ENCODE results near the gene AGO4.

GRCh38 chr1:35797380-35797779 is 10.4 kb upstream of the AGO4 start:
- TF ChIP-seq, protein P1, sequence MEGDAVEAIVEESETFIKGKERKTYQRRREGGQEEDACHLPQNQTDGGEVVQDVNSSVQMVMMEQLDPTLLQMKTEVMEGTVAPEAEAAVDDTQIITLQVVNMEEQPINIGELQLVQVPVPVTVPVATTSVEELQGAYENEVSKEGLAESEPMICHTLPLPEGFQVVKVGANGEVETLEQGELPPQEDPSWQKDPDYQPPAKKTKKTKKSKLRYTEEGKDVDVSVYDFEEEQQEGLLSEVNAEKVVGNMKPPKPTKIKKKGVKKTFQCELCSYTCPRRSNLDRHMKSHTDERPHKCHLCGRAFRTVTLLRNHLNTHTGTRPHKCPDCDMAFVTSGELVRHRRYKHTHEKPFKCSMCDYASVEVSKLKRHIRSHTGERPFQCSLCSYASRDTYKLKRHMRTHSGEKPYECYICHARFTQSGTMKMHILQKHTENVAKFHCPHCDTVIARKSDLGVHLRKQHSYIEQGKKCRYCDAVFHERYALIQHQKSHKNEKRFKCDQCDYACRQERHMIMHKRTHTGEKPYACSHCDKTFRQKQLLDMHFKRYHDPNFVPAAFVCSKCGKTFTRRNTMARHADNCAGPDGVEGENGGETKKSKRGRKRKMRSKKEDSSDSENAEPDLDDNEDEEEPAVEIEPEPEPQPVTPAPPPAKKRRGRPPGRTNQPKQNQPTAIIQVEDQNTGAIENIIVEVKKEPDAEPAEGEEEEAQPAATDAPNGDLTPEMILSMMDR (IDR thresholded peaks at IDR 0.05), result no peak
- TF ChIP-seq POLR2AphosphoS2 (conservative IDR thresholded peaks at IDR 0.05; ENCODE audit: low read length) (no peak), ESRRA (IDR thresholded peaks at IDR 0.05; ENCODE audit: borderline replicate concordance, low read length) (no peak), KDM1A (IDR thresholded peaks at IDR 0.05; ENCODE audit: low read depth) (no peak), CHD4 (IDR thresholded peaks at IDR 0.05; ENCODE audit: borderline replicate concordance) (no peak), POLR2A (IDR thresholded peaks at IDR 0.05; ENCODE audit: low read length) (no peak), KDM5A (IDR thresholded peaks at IDR 0.05) (no peak), FOSB (CRISPR knock-in tag; IDR thresholded peaks at IDR 0.05) (no peak), HOXB5 (CRISPR knock-in tag; IDR thresholded peaks at IDR 0.05) (no peak)

Data from A549 (cell line).